Ovary (tissue), 9 donors: Measurements from ENCODE around the gene SH3PXD2A. TPM values are rescaled to one million over a fixed set of nuclear protein-coding genes. Genes with fewer than 3 reads are reported as not detected.

Experiments used
- DNase-seq, 5 donors: peaks; one replicate each; pipeline ENCODE4 v3.0.0-alpha.2; 2019 to 2020
- H3K27ac ChIP-seq, 2 donors: fragments of 200-600 bp; one replicate each; pipeline versions ENCODE4 v1.5.1 to v1.8.0; 2019 to 2022
- H3K27me3 ChIP-seq: fragments of 200-600 bp; one replicate; pipeline ENCODE4 v1.8.0; 2022
- H3K36me3 ChIP-seq: fragments of 200-600 bp; sonication (generic); one replicate; pipeline ENCODE4 v1.5.1; 2019
- H3K4me1 ChIP-seq: one replicate; pipeline ENCODE4 v1.8.1; 2013; ENCODE audit warnings: mild to moderate bottlenecking, moderate library complexity; ENCODE audit not compliant: insufficient read depth
- H3K4me3 ChIP-seq: fragments of 200-600 bp; sonication (generic); one replicate; pipeline ENCODE4 v1.5.1; 2017
- H3K9me3 ChIP-seq, 2 donors: fragments of 200-600 bp in 1 of 2; sonication (generic) in 1 of 2; one replicate each; pipeline versions ENCODE4 v1.5.1 to v1.8.1; 2013 to 2019; ENCODE audit warnings: mild to moderate bottlenecking in 1 of 2, moderate library complexity in 1 of 2
- EP300 ChIP-seq: sonication (generic); formaldehyde crosslinking; IDR thresholded peaks from one replicate; pipeline ENCODE4 v1.6.1; 2017; ENCODE audit warnings: antibody characterized with exemption
- POLR2A ChIP-seq: fragments of 450-650 bp; IDR thresholded peaks from one replicate; pipeline ENCODE4 v1.6.1; 2017; ENCODE audit warnings: antibody characterized with exemption, mild to moderate bottlenecking, moderate library complexity
- WGBS, 3 donors: extraction: QIAGEN DNeasy Blood & Tissue Kit in 1 of 3; methylation state at CpG; one replicate each; pipeline versions ENCODE4 v1.1.5 to v1.1.7; 2013 to 2017; 5-methylcytosine and 5-hydroxymethylcytosine counted together
- intact Hi-C, 4 donors: fragments of 100-400 bp; cut with DNase I; formaldehyde crosslinking; loops; one replicate each; pipeline versions ENCODE4 v1.11.0 to v1.15.1; 2022 to 2023
- polyA plus RNA-seq, 2 donors: library from polyadenylated mRNA; stranded (reverse); fragments of 200-250 nt in 1 of 2; fragments of 350-450 nt in 1 of 2; fragmentation: Illumina TruSeq in 1 of 2; extraction: RNeasy Lipid Tissue Mini Kit (QIAGEN cat#74804) in 1 of 2; gene quantifications; one replicate each; pipeline ENCODE4 v1.2.3, GENCODE V29; 2013 to 2014
- total RNA-seq, 7 donors: library from RNA; depleted of rRNA in 2 of 7; stranded (reverse); fragments of >200 nt in 2 of 7; fragmentation: NEBNext Ultra II Directional in 3 of 7; extraction: Animal tissue kit (Norgen Biotek cat#: 25700) in 3 of 7; gene quantifications; one replicate each; pipeline versions ENCODE4 v1.1.0 to v1.2.4, GENCODE V29; 2016 to 2023
- TF ChIP-seq, protein P1 (sequence below), 3 donors: fragments of 450-650 bp in 2 of 3; fragments of 200-600 bp in 1 of 3; IDR thresholded peaks; one replicate each; pipeline versions ENCODE4 v1.5.1 to v1.8.0; 2016 to 2022; ENCODE audit warnings: antibody characterized with exemption in 3 of 3, mild to moderate bottlenecking in 1 of 3
- donor health status: DM: no; HTN: no; CAD: no; lungs with moderate emphysema.
- donor health status: DM: no; HTN: no; CAD: no.
- donor health status: Bipolar disorder and iron deficiency.
- donor health status: DM: yes; HTN: yes; CAD: no.
- donor health status: DM: no; HTN: no; CAD: no.
- donor health status: DM: yes; HTN: yes; CAD: no.

SH3PXD2A gene
- total and polyA plus RNA-seq, 9 donors, result 15.3 to 82.9 (median 52.2) TPM

DNA sequence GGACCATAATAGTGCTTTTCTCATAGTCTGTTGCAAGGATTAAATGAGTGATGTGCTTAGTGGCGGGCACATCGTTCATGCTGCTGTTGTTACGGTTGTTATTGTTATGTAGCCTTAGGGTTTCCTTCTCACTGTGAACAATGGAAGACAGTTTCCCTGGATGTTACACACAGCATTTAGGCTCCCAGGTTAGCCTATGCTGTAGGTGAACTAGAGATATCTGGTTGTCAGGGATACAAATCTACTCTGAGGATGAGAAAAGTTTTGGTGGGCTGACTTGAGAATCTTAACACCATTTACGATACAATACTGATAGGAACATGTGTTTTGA is 14.7 kb downstream of the SH3PXD2A start:
- Histone ChIP-seq H3K4me3 (no peak overlapping the region), H3K4me1 (peaks cover 10% of the 10 kb centered on the region), H3K27ac (no peak overlapping the region), H3K27me3 (no peaks in the 10 kb centered on the region), H3K9me3 (no peaks in the 10 kb centered on the region), H3K36me3 (no peaks in the 10 kb centered on the region)
- 91 to 97% (median 94%) methylated on average over 4 of the region's 4 CpGs for WGBS, 3 donors
- DNase-seq, result no peak
- intact Hi-C loops, result no loop called here
- TF ChIP-seq EP300, result no peak
- no peak for TF ChIP-seq POLR2A
- TF ChIP-seq, protein P1, sequence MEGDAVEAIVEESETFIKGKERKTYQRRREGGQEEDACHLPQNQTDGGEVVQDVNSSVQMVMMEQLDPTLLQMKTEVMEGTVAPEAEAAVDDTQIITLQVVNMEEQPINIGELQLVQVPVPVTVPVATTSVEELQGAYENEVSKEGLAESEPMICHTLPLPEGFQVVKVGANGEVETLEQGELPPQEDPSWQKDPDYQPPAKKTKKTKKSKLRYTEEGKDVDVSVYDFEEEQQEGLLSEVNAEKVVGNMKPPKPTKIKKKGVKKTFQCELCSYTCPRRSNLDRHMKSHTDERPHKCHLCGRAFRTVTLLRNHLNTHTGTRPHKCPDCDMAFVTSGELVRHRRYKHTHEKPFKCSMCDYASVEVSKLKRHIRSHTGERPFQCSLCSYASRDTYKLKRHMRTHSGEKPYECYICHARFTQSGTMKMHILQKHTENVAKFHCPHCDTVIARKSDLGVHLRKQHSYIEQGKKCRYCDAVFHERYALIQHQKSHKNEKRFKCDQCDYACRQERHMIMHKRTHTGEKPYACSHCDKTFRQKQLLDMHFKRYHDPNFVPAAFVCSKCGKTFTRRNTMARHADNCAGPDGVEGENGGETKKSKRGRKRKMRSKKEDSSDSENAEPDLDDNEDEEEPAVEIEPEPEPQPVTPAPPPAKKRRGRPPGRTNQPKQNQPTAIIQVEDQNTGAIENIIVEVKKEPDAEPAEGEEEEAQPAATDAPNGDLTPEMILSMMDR (IDR thresholded peaks at IDR 0.05), result no peak

GRCh38 chr10:103839872-103840739 is 15.3 kb downstream of the SH3PXD2A start:
- Histone ChIP-seq H3K4me3 (no peak overlapping the region), H3K9me3 (no peaks in the 10 kb centered on the region), H3K27me3 (no peaks in the 10 kb centered on the region), H3K27ac (no peak overlapping the region), H3K36me3 (no peaks in the 10 kb centered on the region), H3K4me1 (peaks cover 15% of the 10 kb centered on the region)
- TF ChIP-seq, protein P1 (IDR thresholded peaks at IDR 0.05), result no peak
- TF ChIP-seq EP300 (no peak), POLR2A (no peak)
- 83 to 89% (median 85%) methylated on average over 16 to 18 of the region's 18 CpGs for WGBS, 3 donors
- intact Hi-C loops, result no loop called here
- no peak for DNase-seq

DNA sequence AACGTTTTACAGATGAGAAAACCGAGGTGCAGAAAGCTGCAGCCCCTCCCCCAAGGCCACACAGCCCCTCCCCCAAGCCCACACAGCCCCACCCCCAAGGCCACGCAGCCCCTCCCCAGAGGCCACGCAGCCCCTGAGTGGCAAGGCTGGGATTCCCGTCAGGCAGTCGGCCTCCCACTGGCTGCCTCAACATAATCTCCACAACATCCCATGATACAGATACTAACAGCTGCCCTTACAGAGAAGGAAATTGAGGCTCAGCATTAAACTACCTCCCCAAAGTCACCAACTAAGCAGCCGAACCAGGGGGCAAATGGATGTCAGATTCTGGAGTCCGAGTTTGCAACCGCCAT is 15.9 kb downstream of the SH3PXD2A start:
- H3K36me3 ChIP-seq, result no peaks in the 10 kb centered on the region
- no peaks in the 10 kb centered on the region for H3K27me3 ChIP-seq
- no peak for DNase-seq
- no peak overlapping the region for H3K27ac ChIP-seq
- peaks cover 14% of the 10 kb centered on the region for H3K4me1 ChIP-seq
- intact Hi-C loops, result no loop called here
- no peaks in the 10 kb centered on the region for H3K9me3 ChIP-seq
- no peak overlapping the region for H3K4me3 ChIP-seq
- TF ChIP-seq POLR2A (no peak), EP300 (no peak)
- TF ChIP-seq, protein P1 (IDR thresholded peaks at IDR 0.05), result no peak
- WGBS, 3 donors, result 70 to 88% (median 73%) methylated on average over 9 of the region's 9 CpGs

DNA sequence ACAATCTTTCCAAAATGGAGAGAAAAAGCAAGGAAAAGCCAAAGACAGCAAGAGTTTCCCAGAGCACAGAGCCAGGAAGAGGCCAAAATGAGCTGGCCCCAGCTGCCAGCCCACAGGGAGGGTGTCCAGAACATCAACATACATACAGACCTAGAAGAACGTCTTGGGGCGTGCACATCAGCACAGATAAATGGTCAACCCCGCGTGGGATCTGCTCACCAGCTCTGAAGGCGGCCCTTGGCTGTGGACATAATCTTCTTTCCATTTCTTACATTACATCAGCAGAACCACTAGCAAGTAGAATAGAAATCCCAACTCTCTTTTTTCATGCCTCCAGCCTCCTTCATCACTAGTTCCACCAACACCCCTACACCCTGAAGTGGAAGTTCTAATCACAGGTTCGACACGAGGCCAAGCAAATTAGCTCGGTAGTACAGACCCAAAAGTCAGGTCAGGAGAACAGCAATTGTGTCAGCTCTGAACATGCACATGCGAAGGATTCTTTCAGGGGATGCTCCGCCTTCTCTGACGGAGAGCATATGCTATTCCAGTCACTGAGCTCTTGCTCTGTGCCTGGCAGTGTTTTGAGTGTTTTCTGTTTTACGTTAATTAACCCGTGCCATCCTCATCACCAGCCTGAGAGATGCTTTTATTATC is 16.4 kb downstream of the SH3PXD2A start:
- Histone ChIP-seq H3K4me3 (no peak overlapping the region), H3K9me3 (no peaks in the 10 kb centered on the region), H3K27me3 (no peaks in the 10 kb centered on the region), H3K27ac (no peak overlapping the region), H3K36me3 (no peaks in the 10 kb centered on the region), H3K4me1 (peaks cover 13% of the 10 kb centered on the region)
- 67 to 73% (median 71%) methylated on average over 13 of the region's 13 CpGs for WGBS, 3 donors
- intact Hi-C loops, result no loop called here
- TF ChIP-seq, protein P1 (IDR thresholded peaks at IDR 0.05), result no peak
- TF ChIP-seq POLR2A, result no peak
- TF ChIP-seq EP300, result no peak
- peak in 1 of 5 donors; percentile 10 for DNase-seq
